ENCODE measurements around the gene ABCD1.
"Not testable (repeated sequence)": the region's sequence is repeated elsewhere in the genome, so short reads cannot be mapped to it uniquely, and the experiment has no call there.

ABCD1 gene

GRCh38 chrX:153728951-153729631 lies 4.4 kb downstream of the ABCD1 start:
- no peaks in the 10 kb centered on the region for H3K79me2 ChIP-seq (ENCODE audit: insufficient read depth, low read length)
- H3K4me1 ChIP-seq (ENCODE audit: insufficient read depth, low read length, severe bottlenecking) = peaks cover 31% of the 10 kb centered on the region
- H3K4me2 ChIP-seq (ENCODE audit: low read length) = no peak overlapping the region
- no peaks in the 10 kb centered on the region; the same call in 1 of the 2 replicates for H3K36me3 ChIP-seq (ENCODE audit: insufficient read depth, low read length)
- no peaks in the 10 kb centered on the region for H4K20me1 ChIP-seq (ENCODE audit: insufficient read depth, low read length)
- no peaks in the 10 kb centered on the region for H3K9me3 ChIP-seq (ENCODE audit: low read length)
- no peak overlapping the region for H3K9ac ChIP-seq (ENCODE audit: low read length)
- no peak for TF ChIP-seq CTCF (IDR thresholded peaks at IDR 0.05; ENCODE audit: low read length)
- TF ChIP-seq EZH2 (IDR thresholded peaks at IDR 0.05; ENCODE audit: borderline replicate concordance, low read length) = no peak
- no peak overlapping the region for H2AFZ ChIP-seq (ENCODE audit: low read length)
- no peaks in the 10 kb centered on the region for H3F3A ChIP-seq (ENCODE audit: insufficient read depth, low read length)
- H3K4me3 ChIP-seq (ENCODE audit: low read depth, low read length, poor library complexity, severe bottlenecking) = no peak overlapping the region
- no peaks in the 10 kb centered on the region for H3K9me2 ChIP-seq (ENCODE audit: low read depth, low read length)
- H3K27me3 ChIP-seq (ENCODE audit: insufficient read depth, low read length) = no peaks in the 10 kb centered on the region
- no peak overlapping the region for H3K27ac ChIP-seq (ENCODE audit: low read depth, low read length, poor library complexity, severe bottlenecking)

- not testable (repeated sequence) for H3K9me3 ChIP-seq (ENCODE audit: low read length); H2AFZ ChIP-seq (ENCODE audit: low read length); H3K36me3 ChIP-seq (ENCODE audit: insufficient read depth, low read length); H3K4me3 ChIP-seq (ENCODE audit: low read depth, low read length, poor library complexity, severe bottlenecking); H3F3A ChIP-seq (ENCODE audit: insufficient read depth, low read length); H3K4me2 ChIP-seq (ENCODE audit: low read length); H3K27ac ChIP-seq (ENCODE audit: low read depth, low read length, poor library complexity, severe bottlenecking); H3K27me3 ChIP-seq (ENCODE audit: insufficient read depth, low read length); H4K20me1 ChIP-seq (ENCODE audit: insufficient read depth, low read length); H3K9ac ChIP-seq (ENCODE audit: low read length); H3K9me2 ChIP-seq (ENCODE audit: low read depth, low read length); H3K79me2 ChIP-seq (ENCODE audit: insufficient read depth, low read length)
- peaks cover 27% of the 10 kb centered on the region for H3K4me1 ChIP-seq (ENCODE audit: insufficient read depth, low read length, severe bottlenecking)
Measured at GRCh38 chrX:153730115-153730514, 5.5 kb downstream of the ABCD1 start.

- no peak overlapping the region for H3K27ac ChIP-seq (ENCODE audit: low read depth, low read length, poor library complexity, severe bottlenecking)
- H3F3A ChIP-seq (ENCODE audit: insufficient read depth, low read length) = no peaks in the 10 kb centered on the region
- H3K9me2 ChIP-seq (ENCODE audit: low read depth, low read length) = no peaks in the 10 kb centered on the region
- no peak overlapping the region for H3K9ac ChIP-seq (ENCODE audit: low read length)
- no peak overlapping the region for H3K4me3 ChIP-seq (ENCODE audit: low read depth, low read length, poor library complexity, severe bottlenecking)
- no peak overlapping the region for H2AFZ ChIP-seq (ENCODE audit: low read length)
- no peak overlapping the region for H3K4me2 ChIP-seq (ENCODE audit: low read length)
- no peaks in the 10 kb centered on the region for H3K27me3 ChIP-seq (ENCODE audit: insufficient read depth, low read length)
- no peaks in the 10 kb centered on the region for H4K20me1 ChIP-seq (ENCODE audit: insufficient read depth, low read length)
- peaks cover 16% of the 10 kb centered on the region for H3K4me1 ChIP-seq (ENCODE audit: insufficient read depth, low read length, severe bottlenecking)
- H3K79me2 ChIP-seq (ENCODE audit: insufficient read depth, low read length) = no peaks in the 10 kb centered on the region
- no peaks in the 10 kb centered on the region; the same call in 1 of the 2 replicates for H3K36me3 ChIP-seq (ENCODE audit: insufficient read depth, low read length)
- no peaks in the 10 kb centered on the region for H3K9me3 ChIP-seq (ENCODE audit: low read length)
- TF ChIP-seq EZH2 (IDR thresholded peaks at IDR 0.05; ENCODE audit: borderline replicate concordance, low read length) = no peak
- TF ChIP-seq CTCF (IDR thresholded peaks at IDR 0.05; ENCODE audit: low read length) = no peak
Measured at GRCh38 chrX:153731117-153731844, 6.6 kb downstream of the ABCD1 start.

All from OCI-LY1 (cell line).